NCI-H128 (cell line): ENCODE data around the gene CACNA2D3.

ENCODE experiments used
- DNase-seq: peaks from one replicate; lab custom pipeline; 2025; ENCODE audit not compliant: unreplicated experiment; lab: John Stamatoyannopoulos, UW

CACNA2D3 gene

GRCh38 chr3:54827056-54827687 is 704.8 kb downstream of the CACNA2D3 start:
- no peak for DNase-seq

DNA sequence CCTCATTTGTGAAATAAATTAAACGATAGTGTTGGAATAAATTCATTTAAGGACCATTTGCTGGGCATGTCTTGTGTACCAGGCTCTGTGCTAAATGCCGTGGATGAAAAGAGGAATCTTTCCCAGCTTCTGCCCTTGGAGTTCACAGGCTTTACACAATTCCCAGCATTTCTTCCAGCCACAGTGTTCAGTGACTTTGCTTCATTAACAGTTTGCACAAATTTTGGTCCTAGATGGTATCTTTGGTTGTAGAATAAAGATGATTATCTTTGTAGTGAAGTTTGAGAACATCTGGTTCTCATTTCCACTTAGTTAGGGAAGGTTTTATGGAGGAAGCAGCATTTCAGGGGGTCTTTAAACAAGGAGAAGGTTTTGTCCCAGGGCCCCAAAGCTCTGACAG is 705.4 kb downstream of the CACNA2D3 start:
- DNase-seq: no peak

DNA sequence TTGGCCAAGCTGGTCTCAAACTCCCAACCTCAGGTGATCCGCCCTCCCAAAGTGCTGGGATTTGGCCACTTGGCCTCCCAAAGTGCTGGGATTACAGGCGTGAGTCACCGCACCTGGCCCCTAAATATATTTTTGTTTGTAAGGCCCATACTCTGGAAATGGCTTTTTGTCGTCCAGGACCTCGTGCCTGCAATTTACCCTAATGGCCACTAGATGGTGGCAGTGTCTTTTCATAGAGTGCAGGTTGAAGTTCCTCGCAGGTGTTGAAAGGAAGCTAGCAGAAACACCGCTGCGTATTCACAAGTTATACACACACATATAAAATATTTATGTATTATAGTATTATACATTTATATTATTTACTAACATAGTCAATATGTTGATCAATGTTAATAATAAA is 708.3 kb downstream of the CACNA2D3 start:
- DNase-seq: no peak

DNA sequence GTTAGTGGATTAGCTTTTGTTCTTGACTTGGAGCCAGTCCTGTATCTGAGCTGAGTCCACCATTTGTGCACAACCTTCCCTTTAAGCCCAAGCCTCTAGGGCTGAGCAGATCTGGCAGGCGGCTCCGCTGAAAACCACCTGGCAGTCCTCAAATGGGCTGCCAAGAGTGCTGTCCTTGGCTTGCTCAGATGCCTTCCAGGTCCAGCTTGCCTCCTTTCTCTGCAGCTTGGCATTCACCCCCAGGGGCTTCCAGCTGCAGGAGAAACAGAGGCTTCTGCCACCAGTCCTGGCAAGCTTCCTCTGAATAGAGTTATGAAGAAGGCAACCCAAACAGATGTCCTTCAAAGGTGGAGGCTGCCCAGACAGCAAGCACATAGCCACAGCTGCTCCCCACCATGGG is 708.8 kb downstream of the CACNA2D3 start:
- no peak for DNase-seq

- no peak for DNase-seq
Measured at GRCh38 chr3:54832876-54833275, 710.5 kb downstream of the CACNA2D3 start.

- no peak for DNase-seq
Measured at GRCh38 chr3:54835701-54836100, 713.3 kb downstream of the CACNA2D3 start.

- no peak for DNase-seq
Measured at GRCh38 chr3:54836871-54837270, 714.5 kb downstream of the CACNA2D3 start.

GRCh38 chr3:54837964-54838363 is 715.6 kb downstream of the CACNA2D3 start:
- DNase-seq: no peak

- DNase-seq: no peak
Measured at GRCh38 chr3:54841471-54841870, 719.1 kb downstream of the CACNA2D3 start.

DNA sequence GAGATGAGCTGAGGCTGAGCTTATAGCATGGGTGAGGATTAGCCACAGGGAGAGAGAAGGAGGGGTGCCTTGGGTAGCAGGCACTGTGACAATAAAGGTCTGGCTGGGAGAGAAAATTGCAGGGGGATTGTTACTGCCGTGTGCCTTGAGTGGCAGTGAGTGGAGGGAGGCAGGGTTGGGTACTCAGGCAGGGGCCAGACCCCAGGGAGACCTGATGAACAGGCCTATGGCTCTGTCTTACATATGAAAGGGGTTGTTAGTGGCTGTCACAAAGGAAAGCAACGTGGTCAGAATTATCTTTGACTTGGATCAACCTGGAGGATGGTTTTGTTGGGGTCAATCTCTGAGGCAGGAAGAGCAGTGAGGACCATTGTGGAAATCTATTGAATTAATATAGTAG is 721.0 kb downstream of the CACNA2D3 start:
- no peak for DNase-seq

DNA sequence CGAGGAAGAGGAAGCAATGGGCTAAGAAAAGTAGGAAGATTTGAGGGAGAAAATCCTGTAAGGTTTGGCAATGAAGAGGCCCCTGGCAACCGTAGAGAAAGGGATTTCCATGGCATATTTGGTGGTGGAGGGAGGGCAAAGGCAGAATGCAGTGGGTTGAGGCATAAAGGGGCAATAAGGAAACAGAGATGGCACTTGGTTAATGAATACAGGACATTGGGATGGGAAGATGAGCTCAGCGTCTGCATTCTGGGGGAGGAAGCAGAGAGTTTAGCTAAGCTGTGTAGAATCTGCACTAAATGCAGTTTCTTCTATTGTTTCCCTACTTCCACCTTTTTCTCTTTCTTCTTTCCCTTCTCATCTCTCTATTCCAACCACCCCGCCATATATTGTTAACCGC is 721.9 kb downstream of the CACNA2D3 start:
- no peak for DNase-seq

DNA sequence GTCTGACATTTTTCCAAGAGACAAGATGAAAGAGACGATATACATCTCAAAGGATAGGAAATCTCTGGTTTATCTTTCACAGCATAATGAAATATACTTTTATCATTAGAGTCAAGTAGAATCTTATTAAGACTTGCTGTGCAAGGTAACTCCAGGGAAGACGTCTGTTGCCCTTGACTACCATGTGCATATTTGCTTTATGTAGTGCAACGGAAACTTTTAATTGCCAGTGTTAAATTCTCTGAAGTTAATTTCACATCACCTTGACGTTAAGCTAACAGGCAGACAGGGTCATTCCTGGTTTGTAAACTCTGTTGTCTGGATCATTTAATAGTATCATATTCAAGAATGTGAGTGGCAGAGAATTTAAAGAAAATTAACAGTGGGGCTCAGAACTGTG is 722.7 kb downstream of the CACNA2D3 start:
- no peak for DNase-seq

DNA sequence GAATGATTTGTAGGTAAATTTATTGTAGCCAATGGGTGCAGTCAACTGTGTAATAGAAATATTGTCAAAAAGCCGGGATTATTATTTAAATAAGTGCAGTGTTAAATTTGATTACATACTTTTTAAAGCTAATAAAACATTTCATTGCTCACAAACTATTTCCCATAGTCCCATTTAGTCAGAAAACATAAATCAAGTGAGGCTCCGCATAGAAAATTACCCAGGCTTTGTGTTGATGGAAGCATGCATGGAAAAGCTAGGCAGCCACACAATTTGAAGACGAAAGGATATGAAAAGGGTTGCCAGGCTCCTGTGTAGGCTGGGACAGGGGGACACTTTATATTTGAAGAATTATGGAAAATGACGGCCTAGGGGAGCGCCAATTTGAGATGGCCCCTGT is 723.2 kb downstream of the CACNA2D3 start:
- no peak for DNase-seq

GRCh38 chr3:54846119-54846518 is 723.8 kb downstream of the CACNA2D3 start:
- no peak for DNase-seq

DNA sequence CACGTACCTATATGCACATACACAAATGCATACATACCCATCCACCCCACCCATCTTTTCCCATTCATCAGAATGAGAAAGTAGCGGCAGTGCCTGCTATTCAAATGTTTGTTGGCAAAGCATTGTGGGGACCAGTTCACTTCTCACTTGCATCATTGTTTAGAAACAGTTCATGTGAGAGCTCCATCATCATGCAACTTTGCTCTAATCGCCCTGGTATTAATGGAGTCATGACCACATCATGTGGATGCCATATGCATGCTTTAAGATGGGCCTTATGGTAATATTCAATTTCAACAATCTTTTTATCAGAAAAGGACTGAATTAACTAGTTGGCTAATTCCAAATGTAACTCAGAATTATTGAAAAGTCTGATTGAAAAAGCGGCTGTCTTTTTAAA is 725.0 kb downstream of the CACNA2D3 start:
- DNase-seq: no peak

- DNase-seq: no peak
Measured at GRCh38 chr3:54849360-54849759, 727.0 kb downstream of the CACNA2D3 start.

DNA sequence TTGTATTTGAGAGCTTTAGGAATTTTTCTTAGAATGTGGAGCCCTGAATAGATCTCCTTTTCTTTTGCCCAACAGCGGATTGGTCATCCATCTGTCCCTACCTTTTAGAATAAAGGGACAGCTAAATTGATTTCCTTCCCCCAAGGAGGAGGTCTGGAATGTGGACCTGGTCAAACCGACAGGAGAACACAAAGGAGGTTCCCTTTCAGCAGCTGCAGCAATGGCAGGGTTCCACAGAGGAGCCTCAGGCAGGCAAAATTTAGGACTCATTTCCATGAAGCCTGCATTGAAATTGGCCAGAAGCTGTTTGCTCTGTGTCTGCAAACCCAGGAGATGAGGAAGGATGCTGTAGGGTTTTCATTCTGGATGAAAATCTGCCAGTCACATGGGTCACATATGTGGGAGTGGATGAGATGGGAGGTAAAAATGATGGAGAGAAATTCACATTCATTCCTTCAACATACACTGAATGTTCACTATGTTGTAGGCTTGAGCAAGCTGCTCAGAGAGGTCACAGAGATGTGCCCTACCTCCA is 728.2 kb downstream of the CACNA2D3 start:
- no peak for DNase-seq

DNA sequence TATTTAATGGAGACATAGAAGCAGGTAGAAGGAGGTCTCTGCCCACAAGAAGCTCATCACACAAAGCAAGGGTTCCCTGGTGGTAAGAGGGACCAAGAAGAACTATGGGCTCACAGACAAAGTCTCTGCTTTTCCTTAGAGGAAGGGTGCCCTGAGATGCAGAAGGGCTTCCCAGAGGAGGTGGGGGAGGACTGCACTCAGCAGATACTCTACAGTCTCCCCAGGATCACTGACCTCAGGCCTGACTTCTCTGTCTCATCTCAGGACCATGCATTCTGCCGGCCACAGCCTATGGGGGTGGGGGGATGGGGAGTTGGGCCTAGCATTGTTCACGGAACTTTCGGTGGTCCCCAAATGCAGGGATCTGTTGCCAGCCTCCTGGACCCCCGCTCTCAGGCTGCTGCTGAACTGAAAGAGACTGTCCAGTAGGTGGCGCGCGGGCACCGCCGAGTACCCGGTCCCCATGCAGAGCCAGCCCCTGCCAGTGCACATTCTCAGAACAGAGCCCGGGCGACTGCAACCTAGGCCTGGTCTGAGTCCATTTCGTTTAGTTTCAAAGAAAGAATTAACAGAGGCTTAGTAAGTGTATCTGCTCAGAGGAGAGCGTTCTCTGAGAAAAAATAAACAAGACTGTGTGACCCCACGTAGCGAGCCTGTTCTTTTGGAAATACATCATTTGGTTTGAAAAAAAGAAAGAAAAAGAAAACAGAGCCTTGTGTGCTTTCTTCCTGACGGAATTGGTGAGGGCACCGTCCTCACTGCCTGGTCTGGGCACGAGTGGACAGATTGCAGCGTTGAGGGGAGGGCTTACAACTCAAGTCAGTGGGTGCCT is 731.4 kb downstream of the CACNA2D3 start:
- peak; percentile 16 for DNase-seq

GRCh38 chr3:54856271-54856670 is 733.9 kb downstream of the CACNA2D3 start:
- DNase-seq: no peak

- DNase-seq: no peak
Measured at GRCh38 chr3:54857343-54857742, 735.0 kb downstream of the CACNA2D3 start.

DNA sequence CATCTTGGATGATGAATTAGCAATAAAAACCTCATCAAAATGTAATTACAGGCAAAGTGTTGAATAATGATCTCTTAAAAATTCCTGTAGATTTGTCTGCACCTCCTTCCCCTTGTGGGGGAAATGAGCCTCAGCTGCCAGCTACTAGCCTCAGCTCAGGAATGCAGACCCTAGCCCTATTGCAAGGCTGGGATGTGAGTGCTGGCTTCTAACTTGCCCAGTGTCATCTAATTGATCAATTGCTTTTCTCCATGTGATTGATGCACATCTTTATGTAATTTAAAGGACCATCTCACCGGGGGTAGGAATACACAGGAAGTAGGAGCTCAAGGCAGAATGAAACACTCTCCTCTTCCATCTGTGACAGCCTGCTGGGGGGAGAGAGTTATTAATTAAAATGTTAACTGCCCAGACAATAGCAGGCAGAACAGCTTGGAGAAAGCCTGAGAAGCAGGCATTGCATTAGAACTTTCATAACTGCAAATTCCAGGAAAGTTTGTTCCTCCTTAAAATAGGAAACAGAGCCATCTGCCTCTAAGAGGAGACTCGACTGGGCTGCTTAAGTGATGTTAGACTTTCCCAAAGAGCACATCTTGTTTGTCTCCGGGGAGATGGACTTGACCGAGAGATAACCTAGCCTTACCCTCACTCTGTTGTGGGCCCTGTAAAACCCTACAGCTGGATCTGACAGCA is 735.9 kb downstream of the CACNA2D3 start:
- DNase-seq: no peak

DNA sequence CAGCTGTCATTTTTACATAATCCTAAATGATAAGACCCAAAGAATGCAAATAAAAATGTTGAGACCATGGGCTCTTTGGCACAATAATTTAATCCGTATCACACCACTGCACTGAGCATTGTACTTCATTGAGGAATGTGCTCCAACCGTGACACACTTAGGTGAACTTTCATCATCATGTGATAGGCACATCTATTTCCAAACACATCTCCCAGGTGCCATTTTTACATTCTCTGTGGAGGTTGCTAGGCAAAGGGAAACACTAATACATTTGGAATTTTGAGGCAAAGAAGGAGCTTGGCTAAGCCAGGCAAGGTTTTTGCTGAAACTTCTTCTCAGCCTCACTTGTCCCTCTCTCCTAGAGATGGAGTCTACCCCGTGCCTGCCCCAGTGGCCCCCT is 736.8 kb downstream of the CACNA2D3 start:
- DNase-seq: no peak
